Panc1 (cell line): ENCODE results near the gene NTM. TPM values are rescaled to one million over a fixed set of nuclear protein-coding genes. Genes with fewer than 3 reads are reported as not detected.

ENCODE experiments used
- ATAC-seq: fragments of 200-7000 bp; cut with Tn5 transposase; 2 replicates; pipeline ENCODE4 v1.9.1; 2020; ENCODE audit warnings: mild to moderate bottlenecking, moderate library complexity
- BruUV-seq: library from RNA; stranded (reverse); fragments of 400-500 nt; replicated peaks from 2 replicates; lab custom pipeline; 2021; lab: Mats Ljungman, UMichigan
- CTCF ChIA-PET: fragments of 300-600 bp; sonication (Branson Sonifier 250); formaldehyde crosslinking; loops from one replicate; lab custom pipeline; 2022; ENCODE audit warnings: antibody characterized with exemption; lab: Charles Lee
- POLR2A ChIA-PET: fragments of 300-600 bp; sonication (Branson Sonifier 250); formaldehyde crosslinking; loops from one replicate; lab custom pipeline; 2022; ENCODE audit warnings: antibody characterized with exemption; lab: Charles Lee
- DNase-seq: peaks from one replicate; pipeline ENCODE4 v3.0.0-alpha.2; 2010; ENCODE audit warnings: low read depth, low spot score
- H3K27ac ChIP-seq: 2 replicates; pipeline ENCODE4 v1.5.1; 2011; ENCODE audit warnings: mild to moderate bottlenecking, low read length, inconsistent platforms
- H3K27me3 ChIP-seq: fragments of 200-500 bp; sonication (Bioruptor generic); 2 replicates; pipeline ENCODE4 v1.6.0; 2014; ENCODE audit warnings: low read length, inconsistent platforms; ENCODE audit not compliant: control insufficient read depth, insufficient read depth
- H3K36me3 ChIP-seq: fragments of 200-500 bp; sonication (Bioruptor generic); 2 replicates; pipeline ENCODE4 v1.5.1; 2014; ENCODE audit warnings: inconsistent platforms, mild to moderate bottlenecking, low read length, moderate library complexity; ENCODE audit not compliant: control insufficient read depth, insufficient read depth
- H3K4me1 ChIP-seq: 2 replicates; pipeline ENCODE4 v1.5.1; 2011; ENCODE audit warnings: inconsistent platforms, mild to moderate bottlenecking, low read length, moderate library complexity; ENCODE audit not compliant: control insufficient read depth, insufficient read depth
- H3K4me3 ChIP-seq, 2 experiments: 2 replicates each; pipeline ENCODE4 v1.5.1; 2011 to 2012; ENCODE audit warnings: low read depth in 2 of 2, low read length in 2 of 2, mild to moderate bottlenecking in 2 of 2, inconsistent platforms in 1 of 2, moderate library complexity in 1 of 2
- H3K9me3 ChIP-seq: fragments of 200-500 bp; sonication (Bioruptor generic); 2 replicates; pipeline ENCODE4 v1.5.1; 2014; ENCODE audit warnings: low read depth, mild to moderate bottlenecking, inconsistent platforms, low read length, moderate library complexity; ENCODE audit not compliant: control insufficient read depth, insufficient read depth
- CTCF ChIP-seq: fragments of 450-650 bp; IDR thresholded peaks from 2 replicates; pipeline ENCODE4 v1.5.1; 2017; ENCODE audit warnings: mild to moderate bottlenecking
- POLR2AphosphoS5 ChIP-seq: IDR thresholded peaks from 2 replicates; pipeline ENCODE4 v1.6.1; 2012; ENCODE audit warnings: mild to moderate bottlenecking, low read depth, low read length, moderate library complexity
- REST ChIP-seq, 2 experiments: IDR thresholded peaks; 2 replicates each; pipeline ENCODE4 v1.6.1; 2011 to 2012; ENCODE audit warnings: low read depth in 2 of 2, control low read depth in 1 of 2, low read length in 1 of 2, mild to moderate bottlenecking in 1 of 2, moderate library complexity in 1 of 2; ENCODE audit not compliant: insufficient read depth in 1 of 2
- SIN3A ChIP-seq: IDR thresholded peaks from 2 replicates; pipeline ENCODE4 v1.6.1; 2012; ENCODE audit warnings: low read depth, mild to moderate bottlenecking, low read length, moderate library complexity, borderline replicate concordance; ENCODE audit not compliant: insufficient read depth
- TCF7L2 ChIP-seq: IDR thresholded peaks from 2 replicates; pipeline ENCODE4 v1.6.1; 2011; ENCODE audit warnings: mild to moderate bottlenecking, low read depth, low read length, inconsistent platforms
- in situ Hi-C: cut with HindIII; loops from 2 replicates; pipeline ENCODE4 v1.10.0; 2016; ENCODE audit warnings: low sequenced_read_pairs, low pct_unique_long_range_greater_than_20kb
- intact Hi-C: fragments of 100-400 bp; cut with micrococcal nuclease; formaldehyde crosslinking; loops from one replicate; pipeline ENCODE4 v1.10.0; 2022; ENCODE audit not compliant: unreplicated experiment
- total RNA-seq: library from RNA; stranded (reverse); gene quantifications from one replicate; pipeline ENCODE4 v1.2.1, GENCODE V29; 2021; ENCODE audit not compliant: unreplicated experiment

Gene NTM
- total RNA-seq, 1 experiment from 2014 or later, result 0.10 TPM

DNA sequence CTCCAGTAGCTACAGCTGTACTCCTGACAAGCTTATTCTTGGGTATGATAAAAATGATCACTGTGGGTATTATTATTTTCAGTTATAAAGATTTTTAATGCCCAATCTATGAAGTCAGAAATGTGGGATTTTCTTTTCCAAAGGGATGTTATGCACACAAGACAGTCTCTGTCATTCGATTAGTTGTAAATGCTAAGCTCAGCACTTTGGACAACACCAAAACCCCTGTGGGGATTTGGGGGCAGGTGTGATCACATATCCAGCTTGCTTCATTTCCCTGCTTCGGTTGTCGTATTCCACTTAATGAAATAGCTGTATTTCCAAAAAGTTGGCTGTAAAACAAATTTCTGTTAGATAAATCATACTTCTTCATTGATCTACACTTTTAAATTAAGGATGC lies 931.5 kb downstream of the NTM start:
- DNase-seq (no peak), ATAC-seq (no peak)
- in situ Hi-C loops (no loop called here), intact Hi-C loops (no loop called here)
- Histone ChIP-seq H3K27me3 (no peaks in the 10 kb centered on the region), H3K9me3 (no peaks in the 10 kb centered on the region), H3K4me3 (no peak overlapping the region), H3K27ac (no peak overlapping the region), H3K36me3 (no peaks in the 10 kb centered on the region), H3K4me1 (no peaks in the 10 kb centered on the region)
- ChIA-PET POLR2A (no interaction called here), CTCF (no interaction called here)
- BruUV-seq, result no TSS peak
- TF ChIP-seq TCF7L2, result no peak
- no peak for TF ChIP-seq SIN3A
- no peak for TF ChIP-seq REST (IDR thresholded peaks at IDR 0.05; ENCODE audit: insufficient read depth in 1 of 2, low read depth in 2 of 2, low read length in 1 of 2)
- TF ChIP-seq CTCF, result no peak
- no peak for TF ChIP-seq POLR2AphosphoS5

DNA sequence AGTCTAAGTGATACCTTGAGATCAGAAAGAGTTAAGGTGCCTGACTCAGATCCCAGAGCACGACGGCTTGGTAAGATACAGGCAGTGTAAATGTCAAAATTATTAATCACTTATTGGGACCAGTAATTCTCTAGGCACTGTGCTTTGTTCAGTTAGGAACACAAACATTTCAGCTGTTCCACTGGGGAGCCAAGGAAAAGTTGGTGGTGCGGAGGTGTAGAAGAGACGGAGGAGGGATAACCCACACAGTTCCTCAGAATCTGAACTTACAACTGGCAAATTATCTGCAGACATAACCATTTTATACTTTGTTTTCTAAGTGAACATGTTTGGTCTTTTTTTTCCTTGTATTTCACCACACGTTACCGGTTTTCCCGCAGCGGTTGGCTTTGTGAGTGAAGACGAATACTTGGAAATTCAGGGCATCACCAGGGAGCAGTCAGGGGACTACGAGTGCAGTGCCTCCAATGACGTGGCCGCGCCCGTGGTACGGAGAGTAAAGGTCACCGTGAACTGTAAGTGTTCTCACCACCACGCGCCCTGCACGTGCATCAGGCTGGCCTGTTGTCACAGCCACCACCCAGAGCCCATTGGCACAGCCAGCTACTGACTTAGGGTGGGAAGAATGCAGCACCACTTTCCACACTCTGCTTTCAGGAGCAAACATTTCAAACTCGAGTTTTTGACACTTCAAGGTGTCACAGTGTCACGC lies 937.0 kb downstream of the NTM start:
- DNase-seq (no peak), ATAC-seq (no peak)
- Histone ChIP-seq H3K27me3 (no peaks in the 10 kb centered on the region), H3K27ac (no peak overlapping the region), H3K9me3 (no peaks in the 10 kb centered on the region), H3K4me3 (no peak overlapping the region), H3K4me1 (no peaks in the 10 kb centered on the region), H3K36me3 (no peaks in the 10 kb centered on the region)
- TF ChIP-seq REST (IDR thresholded peaks at IDR 0.05; ENCODE audit: insufficient read depth in 1 of 2, low read depth in 2 of 2, low read length in 1 of 2), result no peak
- no peak for TF ChIP-seq CTCF
- no peak for TF ChIP-seq POLR2AphosphoS5
- no peak for TF ChIP-seq TCF7L2
- no peak for TF ChIP-seq SIN3A
- in situ Hi-C loops, result no loop called here
- no TSS peak for BruUV-seq
- intact Hi-C loops, result no loop called here
- ChIA-PET POLR2A (no interaction called here), CTCF (no interaction called here)
